Measurements from ENCODE around the gene BBS7. TPM values are rescaled to one million over a fixed set of nuclear protein-coding genes. Genes with fewer than 3 reads are reported as not detected.

The BBS7 gene
- total and polyA plus RNA-seq, 2 donors (not counting 3 experiments of a cell fraction or from before 2014, with no cell fraction given) = 20.0 to 21.7 TPM

DNA sequence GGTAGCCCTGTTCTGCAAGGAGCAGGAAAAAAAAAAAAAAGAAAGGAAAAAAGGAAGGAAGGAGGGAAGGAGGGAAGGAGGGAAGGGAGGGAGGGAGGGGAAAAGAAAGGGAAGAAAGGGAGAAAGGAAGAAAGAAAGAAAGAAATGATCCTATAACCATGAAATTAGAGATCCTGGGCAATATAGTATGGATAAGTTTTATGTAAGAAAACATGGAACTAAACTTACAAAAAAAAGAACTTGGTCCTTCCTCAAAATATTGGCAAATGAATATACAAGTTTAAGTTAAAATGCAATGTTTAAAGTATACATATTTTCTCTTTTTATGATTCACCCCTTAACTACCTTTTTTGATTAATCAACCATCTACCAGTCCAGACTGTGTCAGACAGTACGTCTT lies 18.9 kb downstream of the BBS7 start:
- Histone ChIP-seq H3K9me1 (replicated peaks; ENCODE audit: control insufficient read depth, extremely low read depth, insufficient read depth, low read length) (no peaks in the 10 kb centered on the region), H3K9me3 (replicated peaks; ENCODE audit: control insufficient read depth, insufficient read depth, low read length) (no peaks in the 10 kb centered on the region), H4K20me1 (replicated peaks; ENCODE audit: control insufficient read depth, extremely low read depth, insufficient read depth, low read length) (no peaks in the 10 kb centered on the region), H3K4me2 (ENCODE audit: insufficient read depth, low read length) (no peak overlapping the region), H3K9ac (replicated peaks; ENCODE audit: extremely low read depth, insufficient read depth, low read length) (no peak overlapping the region), H3K36me3 (ENCODE audit: control insufficient read depth in 2 of 2, extremely low read depth in 1 of 2, insufficient read depth in 2 of 2, low read length in 2 of 2) (no peaks in the 10 kb centered on the region), H3K27ac (ENCODE audit: insufficient read depth, low read depth, low read length) (no peak overlapping the region), H3K27me3 (ENCODE audit: control insufficient read depth in 2 of 2, insufficient read depth in 2 of 2, low read length in 2 of 2) (no peaks in the 10 kb centered on the region), H3K4me1 (ENCODE audit: control insufficient read depth, extremely low read depth, insufficient read depth, low read length) (no peaks in the 10 kb centered on the region), H2AFZ (ENCODE audit: low read depth, low read length) (no peak overlapping the region), H3K79me2 (ENCODE audit: control insufficient read depth, insufficient read depth, low read length) (no peaks in the 10 kb centered on the region), H3K4me3 (replicated peaks in 1 of 3; ENCODE audit: insufficient read depth in 1 of 3, low read depth in 1 of 3, low read length in 3 of 3) (no peak overlapping the region)
- intact Hi-C loops (cut with micrococcal nuclease) = no loop called here
- no peak for TF ChIP-seq POLR2AphosphoS5 (IDR thresholded peaks at IDR 0.05; ENCODE audit: insufficient read depth, low read depth, low read length)
- no peak for TF ChIP-seq POLR2A (IDR thresholded peaks at IDR 0.05; ENCODE audit: low read depth, low read length)
- no peak for TF ChIP-seq JUN (IDR thresholded peaks at IDR 0.05; ENCODE audit: borderline replicate concordance, insufficient read depth, insufficient read length, low read depth)
- TF ChIP-seq, protein P1, sequence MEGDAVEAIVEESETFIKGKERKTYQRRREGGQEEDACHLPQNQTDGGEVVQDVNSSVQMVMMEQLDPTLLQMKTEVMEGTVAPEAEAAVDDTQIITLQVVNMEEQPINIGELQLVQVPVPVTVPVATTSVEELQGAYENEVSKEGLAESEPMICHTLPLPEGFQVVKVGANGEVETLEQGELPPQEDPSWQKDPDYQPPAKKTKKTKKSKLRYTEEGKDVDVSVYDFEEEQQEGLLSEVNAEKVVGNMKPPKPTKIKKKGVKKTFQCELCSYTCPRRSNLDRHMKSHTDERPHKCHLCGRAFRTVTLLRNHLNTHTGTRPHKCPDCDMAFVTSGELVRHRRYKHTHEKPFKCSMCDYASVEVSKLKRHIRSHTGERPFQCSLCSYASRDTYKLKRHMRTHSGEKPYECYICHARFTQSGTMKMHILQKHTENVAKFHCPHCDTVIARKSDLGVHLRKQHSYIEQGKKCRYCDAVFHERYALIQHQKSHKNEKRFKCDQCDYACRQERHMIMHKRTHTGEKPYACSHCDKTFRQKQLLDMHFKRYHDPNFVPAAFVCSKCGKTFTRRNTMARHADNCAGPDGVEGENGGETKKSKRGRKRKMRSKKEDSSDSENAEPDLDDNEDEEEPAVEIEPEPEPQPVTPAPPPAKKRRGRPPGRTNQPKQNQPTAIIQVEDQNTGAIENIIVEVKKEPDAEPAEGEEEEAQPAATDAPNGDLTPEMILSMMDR (IDR thresholded peaks at IDR 0.05; ENCODE audit: extremely low read depth in 1 of 2, insufficient read depth in 1 of 2, low read depth in 1 of 2, low read length in 2 of 2) = no peak
- TF ChIP-seq, protein P2, sequence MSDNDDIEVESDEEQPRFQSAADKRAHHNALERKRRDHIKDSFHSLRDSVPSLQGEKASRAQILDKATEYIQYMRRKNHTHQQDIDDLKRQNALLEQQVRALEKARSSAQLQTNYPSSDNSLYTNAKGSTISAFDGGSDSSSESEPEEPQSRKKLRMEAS (IDR thresholded peaks at IDR 0.05; ENCODE audit: insufficient read depth, insufficient read length) = no peak
- no peak for TF ChIP-seq GATA2 (IDR thresholded peaks at IDR 0.05; ENCODE audit: insufficient read depth, insufficient read length, low read depth, low read length)
- TF ChIP-seq MYC (IDR thresholded peaks at IDR 0.05; ENCODE audit: low read depth, low read length) = no peak
- no TSS peak for BruUV-seq (replicated peaks)
- ChIA-PET POLR2A (no interaction called here), CTCF (no interaction called here)
- FAIRE-seq = no peak
- dilution Hi-C loops (cut with MboI; ENCODE audit: extremely low pct_ligation_motif_present, low sequenced_read_pairs) = no loop called here
- DNase-seq (ENCODE audit: low read depth, low spot score) = no peak
